Kidney (tissue), 11 donors: Measurements from ENCODE around the gene SH2B2. TPM values are rescaled to one million over a fixed set of nuclear protein-coding genes. Genes with fewer than 3 reads are reported as not detected.
"Not testable (repeated sequence)": the region's sequence is repeated elsewhere in the genome, so short reads cannot be mapped to it uniquely, and the experiment has no call there.

Experiments
- DNase-seq, 5 donors: peaks; one replicate each; pipeline ENCODE4 v3.0.0-alpha.2; 2013 to 2020
- FAIRE-seq: peaks from 2 replicates; lab custom pipeline; 2012; peaks lifted over from hg19 to GRCh38; lab: Jason Lieb, UNC
- H3K27ac ChIP-seq, 2 donors: one replicate each; pipeline ENCODE4 v1.7.0; 2013; ENCODE audit warnings: low read depth in 2 of 2, low read length in 2 of 2, inconsistent platforms in 1 of 2
- H3K27me3 ChIP-seq: one replicate; pipeline ENCODE4 v1.7.1; 2013; ENCODE audit warnings: low read length, inconsistent platforms; ENCODE audit not compliant: control insufficient read depth, insufficient read depth
- H3K36me3 ChIP-seq, 3 donors: one replicate each; pipeline versions ENCODE4 v1.7.0 to v1.7.1; 2013; ENCODE audit warnings: low read length in 3 of 3, control low read depth in 1 of 3, inconsistent platforms in 1 of 3; ENCODE audit not compliant: insufficient read depth in 3 of 3, control insufficient read depth in 2 of 3
- H3K4me1 ChIP-seq, 3 donors: one replicate each; pipeline versions ENCODE4 v1.7.0 to v1.7.1; 2013; ENCODE audit warnings: low read length in 3 of 3, inconsistent platforms in 1 of 3, low read depth in 1 of 3; ENCODE audit not compliant: control insufficient read depth in 2 of 3, insufficient read depth in 2 of 3
- H3K4me3 ChIP-seq, 3 donors: one replicate each; pipeline versions ENCODE4 v1.7.0 to v1.8.1; 2013; ENCODE audit warnings: low read length in 3 of 3, control low read depth in 1 of 3, inconsistent platforms in 1 of 3
- H3K9ac ChIP-seq, 3 donors: one replicate each; pipeline versions ENCODE4 v1.7.0 to v1.7.1; 2013; ENCODE audit warnings: low read length in 3 of 3, control low read depth in 1 of 3, inconsistent platforms in 1 of 3
- H3K9me3 ChIP-seq, 3 donors: one replicate each; pipeline versions ENCODE4 v1.7.0 to v1.7.1; 2013; ENCODE audit warnings: low read length in 3 of 3, control low read depth in 1 of 3, inconsistent platforms in 1 of 3; ENCODE audit not compliant: control insufficient read depth in 2 of 3, insufficient read depth in 1 of 3
- intact Hi-C: fragments of 100-400 bp; cut with DNase I; formaldehyde crosslinking; loops from one replicate; pipeline ENCODE4 v1.11.1; 2022
- polyA plus RNA-seq: library from polyadenylated mRNA; stranded (reverse); fragments of 350-450 nt; fragmentation: Illumina TruSeq; extraction: RNeasy Lipid Tissue Mini Kit (QIAGEN cat#74804); gene quantifications from one replicate; pipeline ENCODE4 v1.2.3, GENCODE V29; 2014; ENCODE audit warnings: low read depth, low replicate concordance; ENCODE audit not compliant: insufficient read depth
- total RNA-seq: library from RNA; stranded (reverse); fragmentation: NEBNext Ultra II Directional; extraction: Animal tissue kit (Norgen Biotek cat#: 25700); gene quantifications from one replicate; pipeline ENCODE4 v1.2.1, GENCODE V29; 2021
- donor health status: control.
- donor health status: control.
- donor health status: DM: yes; HTN: yes; CAD: no.
- donor health status: Normal renal cell carcinoma (clear cell type).

SH2B2 gene
- total and polyA plus RNA-seq, 2 donors from 2014 or later, result 4.5 to 11.0 TPM

DNA sequence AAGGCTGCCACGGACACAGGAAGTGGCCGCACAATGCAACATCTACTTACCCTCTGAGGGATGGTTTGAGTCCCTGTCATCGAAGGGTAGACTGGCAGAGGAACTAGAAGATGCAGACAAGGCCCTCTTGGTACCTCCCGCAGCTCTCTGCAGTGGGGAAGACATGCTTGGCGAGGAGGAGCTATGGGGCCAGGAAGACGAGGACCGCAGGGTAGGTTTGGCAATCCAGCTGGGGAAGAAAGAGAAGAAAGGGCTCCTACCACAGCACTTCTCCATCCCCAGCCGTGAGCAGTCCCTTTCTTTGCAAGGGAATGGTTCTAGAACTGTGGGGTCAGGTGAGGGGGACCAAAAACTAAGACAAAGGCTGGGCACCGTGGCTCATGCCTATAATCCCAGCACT lies 42.7 kb downstream of the SH2B2 start:
- FAIRE-seq, result not testable (repeated sequence)

DNA sequence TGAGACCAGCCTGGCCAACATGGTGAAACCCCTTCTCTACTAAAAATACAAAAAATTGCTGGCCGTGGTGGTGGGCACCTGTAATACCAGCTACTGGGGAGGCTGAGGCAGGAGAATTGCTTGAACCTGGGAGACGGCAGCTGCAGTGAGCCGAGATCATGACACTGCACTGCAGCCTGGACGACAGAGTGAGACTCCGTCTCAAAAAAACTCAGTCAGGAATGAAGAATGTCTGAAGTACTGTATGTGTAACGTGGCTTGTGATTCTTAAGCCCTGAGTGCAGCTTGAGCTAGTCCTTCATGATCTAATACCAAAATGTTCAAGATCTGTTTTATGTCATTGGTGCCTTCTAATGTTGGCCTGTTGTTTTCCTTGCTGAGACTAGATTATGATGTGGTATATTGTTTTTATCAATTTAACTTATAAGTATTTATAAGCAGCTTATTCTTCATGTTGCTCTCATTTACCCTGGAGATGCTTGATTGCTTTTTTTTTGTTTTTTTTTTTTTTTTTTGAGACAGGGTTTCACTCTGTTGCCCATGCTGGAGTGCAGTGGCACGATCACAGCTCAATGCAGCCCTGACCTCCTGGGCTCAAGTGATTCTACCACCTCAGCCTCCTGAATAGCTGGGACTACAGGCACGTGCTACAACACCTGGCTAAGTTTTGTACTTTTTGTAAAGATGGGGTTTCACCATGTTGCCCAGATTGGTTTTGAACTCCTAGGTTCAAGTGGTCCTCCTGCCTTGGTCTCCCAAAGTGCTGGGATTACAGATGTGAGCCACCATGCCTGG lies 44.2 kb downstream of the SH2B2 start:
- H3K9ac ChIP-seq, intact Hi-C loops, H3K27me3 ChIP-seq, DNase-seq, H3K36me3 ChIP-seq, H3K27ac ChIP-seq, H3K4me3 ChIP-seq, H3K9me3 ChIP-seq, H3K4me1 ChIP-seq, FAIRE-seq: not testable (repeated sequence)

More for the DNA sequence above, 42.7 kb downstream of the SH2B2 start:
- H3K36me3 ChIP-seq, H3K27me3 ChIP-seq, H3K9ac ChIP-seq, H3K9me3 ChIP-seq, DNase-seq, H3K4me1 ChIP-seq, H3K27ac ChIP-seq, intact Hi-C loops, H3K4me3 ChIP-seq: not testable (repeated sequence)

DNA sequence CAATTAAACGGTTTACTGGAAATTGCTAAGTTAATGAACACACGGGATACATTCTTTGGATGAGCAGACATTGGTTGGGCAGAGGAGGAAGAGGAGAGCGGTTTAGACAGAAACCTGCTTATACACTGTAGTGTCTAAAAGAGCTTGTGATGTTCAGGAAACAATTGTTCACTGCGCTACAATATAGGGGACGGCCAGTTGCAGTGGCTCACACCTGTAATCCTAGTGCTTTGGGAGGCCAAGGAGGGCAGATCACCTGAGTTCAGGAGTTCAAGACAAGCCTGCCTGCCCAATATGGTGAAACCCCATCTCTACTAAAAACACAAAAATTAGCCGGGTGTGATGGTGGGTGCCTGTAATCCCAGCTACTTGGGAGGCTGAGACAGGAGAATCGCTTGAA lies 48.9 kb downstream of the SH2B2 start:
- intact Hi-C loops, result not testable (repeated sequence)

DNA sequence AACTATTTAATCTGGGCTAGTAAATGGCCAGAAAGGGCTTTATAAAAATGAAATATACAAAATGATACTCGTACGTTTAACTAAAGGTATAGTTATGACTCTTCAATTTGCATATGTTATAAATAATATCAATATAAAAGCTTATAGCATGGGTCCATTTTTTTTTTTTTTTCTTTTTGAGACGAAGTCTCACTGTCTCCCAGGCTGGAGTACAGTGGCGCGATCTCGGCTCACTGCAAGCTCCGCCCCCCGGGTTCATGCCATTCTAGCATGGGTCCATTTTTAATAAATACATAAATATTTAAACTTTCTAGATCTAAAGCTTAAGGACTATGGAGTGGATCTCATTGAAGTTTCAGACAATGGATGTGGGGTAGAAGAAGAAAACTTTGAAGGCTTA lies 50.3 kb downstream of the SH2B2 start:
- H3K9ac ChIP-seq, H3K27me3 ChIP-seq, H3K9me3 ChIP-seq, intact Hi-C loops, FAIRE-seq, H3K36me3 ChIP-seq, H3K4me3 ChIP-seq, H3K4me1 ChIP-seq, DNase-seq, H3K27ac ChIP-seq: not testable (repeated sequence)

More for the DNA sequence above, 48.9 kb downstream of the SH2B2 start:
- H3K4me3 ChIP-seq, FAIRE-seq, H3K9ac ChIP-seq, DNase-seq, H3K27me3 ChIP-seq, H3K36me3 ChIP-seq, H3K27ac ChIP-seq, H3K4me1 ChIP-seq, H3K9me3 ChIP-seq: not testable (repeated sequence)

DNA sequence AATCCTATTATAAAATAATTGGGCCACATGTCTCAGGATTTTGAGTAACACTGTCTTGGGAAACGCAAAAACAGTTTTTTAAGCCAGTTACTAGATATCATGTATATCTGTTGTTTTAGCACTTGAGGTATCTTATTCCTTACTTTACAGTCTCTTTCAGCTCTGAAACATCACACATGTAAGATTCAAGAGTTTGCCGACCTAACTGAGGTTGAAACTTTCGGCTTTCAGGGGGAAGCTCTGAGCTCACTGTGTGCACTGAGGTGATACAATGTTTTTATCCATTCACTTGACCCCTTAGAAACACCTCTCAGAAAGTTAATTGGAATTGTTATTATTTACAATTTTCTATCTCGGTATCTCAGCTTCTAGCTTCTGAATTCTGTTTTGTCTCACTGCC lies 50.8 kb downstream of the SH2B2 start:
- H3K9me3 ChIP-seq, H3K27ac ChIP-seq, intact Hi-C loops, H3K27me3 ChIP-seq, H3K4me1 ChIP-seq, H3K9ac ChIP-seq, H3K36me3 ChIP-seq, H3K4me3 ChIP-seq, DNase-seq, FAIRE-seq: not testable (repeated sequence)

DNA sequence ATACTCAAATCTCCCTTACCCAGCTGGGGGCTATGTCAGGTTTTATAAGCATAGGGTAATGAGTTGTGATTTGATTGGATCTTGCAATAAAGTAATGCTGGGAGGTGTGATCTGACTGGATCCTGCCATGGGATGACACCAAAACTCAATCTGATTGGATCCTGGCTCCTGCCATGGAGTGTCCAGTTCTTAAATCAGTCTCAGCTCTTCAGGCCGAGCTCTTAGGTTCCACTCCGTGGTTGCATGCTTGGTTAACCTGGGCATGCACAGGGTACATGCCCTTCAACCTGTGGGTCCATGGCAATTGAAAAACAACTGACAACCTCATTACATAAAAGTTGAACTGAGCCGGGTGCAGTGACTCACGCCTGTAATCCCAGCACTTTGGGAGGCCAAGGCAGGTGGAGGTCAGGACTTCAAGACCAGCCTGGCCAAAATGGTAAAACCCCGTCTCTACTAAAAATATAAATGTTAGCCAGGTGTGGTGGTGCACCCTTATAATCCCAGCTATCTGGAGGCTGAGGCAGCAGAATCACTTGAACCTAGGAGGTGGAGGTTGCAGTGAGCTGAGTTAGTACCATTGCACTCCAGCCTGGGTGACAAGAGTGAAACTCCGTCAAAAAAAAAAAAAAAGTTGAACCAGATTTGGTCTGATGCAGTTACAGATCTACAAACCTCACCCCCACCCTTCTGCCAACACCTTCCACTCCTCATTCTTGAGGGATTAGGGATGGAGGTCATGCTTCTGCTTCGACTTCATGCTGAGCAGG lies 54.1 kb downstream of the SH2B2 start:
- H3K4me1 ChIP-seq, DNase-seq, H3K4me3 ChIP-seq, FAIRE-seq, H3K9ac ChIP-seq, H3K36me3 ChIP-seq, H3K27ac ChIP-seq, H3K27me3 ChIP-seq, intact Hi-C loops, H3K9me3 ChIP-seq: not testable (repeated sequence)

DNA sequence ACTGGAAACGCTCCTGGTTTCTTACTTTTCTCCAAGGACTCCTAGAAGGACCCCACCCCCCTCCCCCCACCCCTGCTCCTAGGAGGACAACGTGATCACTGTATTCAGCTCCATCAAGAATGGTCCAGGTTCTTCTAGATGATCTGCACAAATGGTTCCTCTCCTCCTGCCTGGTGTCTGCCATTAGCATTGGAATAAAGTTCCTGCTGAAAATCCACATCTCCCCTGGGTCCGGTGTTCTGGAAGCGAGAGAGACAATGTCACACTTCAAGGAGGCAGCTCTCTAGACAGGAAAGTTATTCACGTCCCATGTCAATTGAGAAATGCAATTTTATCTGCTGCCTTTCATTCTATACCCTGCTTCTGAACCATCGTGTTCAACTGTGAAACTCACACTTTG lies 60.3 kb downstream of the SH2B2 start:
- H3K36me3 ChIP-seq, intact Hi-C loops, DNase-seq, FAIRE-seq, H3K27ac ChIP-seq, H3K9ac ChIP-seq, H3K4me1 ChIP-seq, H3K4me3 ChIP-seq, H3K27me3 ChIP-seq, H3K9me3 ChIP-seq: not testable (repeated sequence)

DNA sequence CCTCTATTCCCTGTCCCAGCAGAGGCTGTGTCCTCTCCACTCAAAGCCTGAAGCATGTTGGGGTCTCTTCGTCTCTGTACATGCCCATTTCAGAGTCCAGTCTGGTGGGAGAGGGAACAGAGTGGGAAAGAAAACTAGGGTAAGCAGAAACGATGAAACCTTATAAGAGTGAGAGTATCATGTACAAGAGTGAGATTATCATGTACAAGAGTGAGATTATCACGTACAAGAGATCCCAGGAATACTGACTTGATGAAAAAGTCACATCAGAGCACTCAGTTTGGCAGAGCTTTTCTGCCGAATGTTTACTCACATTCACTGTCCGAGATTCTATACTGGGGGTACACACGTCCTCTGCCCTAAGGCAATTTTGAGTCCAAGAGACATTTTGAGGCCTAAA lies 69.7 kb downstream of the SH2B2 start, which contains the start of gene SPDYE6:
TSS of gene SPDYE6 (minus strand) at position 101 of the 400 bp plus-strand sequence. CDS start 421 bp downstream, outside the sequence.
- H3K27me3 ChIP-seq, H3K27ac ChIP-seq, H3K4me1 ChIP-seq, H3K9ac ChIP-seq, DNase-seq, FAIRE-seq, H3K9me3 ChIP-seq, H3K4me3 ChIP-seq, H3K36me3 ChIP-seq, intact Hi-C loops: not testable (repeated sequence)
